ENCODE measurements around the gene SCN3A.

Gene SCN3A

DNA sequence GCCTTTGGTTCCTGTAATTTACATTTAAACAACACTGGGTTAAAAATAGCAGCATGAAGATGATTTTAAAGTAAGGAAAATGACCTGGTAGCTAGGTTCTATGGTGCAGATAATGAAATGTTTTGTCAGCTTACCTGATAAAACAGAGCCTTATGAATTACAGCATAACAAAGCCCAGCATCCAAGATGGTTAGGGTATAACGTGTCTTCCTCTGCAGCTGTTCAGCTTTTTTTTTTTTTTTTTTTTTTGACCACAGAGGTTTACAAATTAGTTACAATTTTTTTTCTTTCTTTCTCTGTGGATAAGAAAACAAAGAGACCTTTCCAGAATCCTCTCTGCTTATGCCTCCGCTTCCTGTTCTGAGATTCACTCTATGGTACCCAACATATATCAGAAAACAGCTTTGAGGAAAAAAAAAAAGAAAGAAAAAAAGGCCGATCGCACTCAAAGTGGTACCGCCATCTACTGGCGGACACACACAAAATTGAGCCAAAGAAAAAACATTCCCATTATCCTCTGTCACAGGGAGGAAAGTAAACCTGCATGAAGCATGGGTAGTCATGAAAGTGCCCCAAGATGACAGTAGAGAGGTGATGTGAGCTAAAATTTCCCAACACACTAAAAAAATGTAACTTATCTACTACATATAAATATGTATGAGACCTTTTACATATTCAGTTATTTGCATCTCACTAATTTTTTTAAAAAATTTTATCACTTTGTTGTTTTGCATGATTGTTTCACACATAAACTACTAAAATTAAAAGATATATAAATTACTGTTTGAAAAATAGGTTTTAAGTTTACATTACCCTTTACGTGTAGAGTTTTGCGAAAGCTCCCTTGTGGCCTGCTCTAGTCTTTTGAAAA lies at the start of gene SCN3A:
Gene SCN3A (minus strand): TSS at position 362 of the 871 bp plus-strand sequence. CDS start 27,656 bp downstream, outside the sequence.
- peak; percentile 11 for DNase-seq

DNA sequence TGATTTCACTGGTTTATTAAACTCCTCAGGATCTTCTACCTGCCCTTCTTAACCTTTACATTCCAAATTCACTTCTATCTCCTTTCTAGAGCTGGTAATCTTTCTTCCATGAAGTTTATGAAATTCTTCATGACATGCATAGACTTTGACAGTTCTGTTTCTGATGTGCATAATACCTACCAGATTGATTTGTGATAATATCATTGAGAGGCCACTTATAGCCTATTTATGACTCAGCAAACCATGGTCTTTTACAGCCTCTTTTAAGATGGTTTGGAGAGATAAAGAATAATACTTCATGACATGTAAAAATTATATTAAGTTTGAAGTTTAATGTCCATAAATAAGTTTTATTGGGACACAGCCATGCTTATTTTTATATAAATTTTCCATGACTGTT lies 49.3 kb upstream of the SCN3A start:
- DNase-seq, result no peak

DNA sequence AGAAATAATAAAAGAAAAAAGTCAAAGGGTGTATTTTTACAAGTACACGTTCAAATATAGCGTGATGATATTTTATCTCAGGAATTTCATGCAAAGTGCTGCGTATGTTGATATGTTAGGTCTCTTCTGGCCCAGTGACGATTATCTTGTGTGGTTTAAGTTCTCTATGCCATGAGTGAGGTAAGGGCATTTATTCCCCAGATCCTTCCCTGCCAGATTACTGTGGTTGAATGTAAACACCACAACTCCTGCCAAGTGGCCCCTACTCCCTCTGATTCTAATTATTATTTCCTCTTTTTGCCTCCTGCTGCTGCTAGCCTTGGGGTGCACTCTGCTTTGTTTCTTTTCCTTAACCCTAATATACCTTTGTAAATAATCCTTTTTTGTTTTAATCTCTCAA lies 47.5 kb upstream of the SCN3A start:
- no peak for DNase-seq

DNA sequence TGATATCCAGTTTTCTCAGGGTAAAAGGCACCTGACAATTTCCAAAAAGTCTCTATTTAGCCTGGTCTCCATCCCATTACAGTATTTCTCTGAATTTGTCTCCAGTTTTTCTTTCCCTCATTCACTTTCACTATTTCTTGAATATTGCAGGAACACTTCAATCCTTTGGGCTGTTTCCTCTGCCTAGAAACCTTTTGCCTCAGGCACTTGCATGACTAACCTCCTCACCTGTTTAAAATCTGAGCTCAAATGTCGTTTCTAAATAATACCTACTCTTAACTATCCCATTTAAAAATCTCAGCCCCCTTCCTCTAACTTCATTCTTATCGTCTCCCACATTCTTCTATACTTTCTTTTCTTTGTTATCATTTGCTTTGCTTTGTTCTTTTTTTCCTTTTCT lies 44.4 kb upstream of the SCN3A start:
- no peak for DNase-seq

DNA sequence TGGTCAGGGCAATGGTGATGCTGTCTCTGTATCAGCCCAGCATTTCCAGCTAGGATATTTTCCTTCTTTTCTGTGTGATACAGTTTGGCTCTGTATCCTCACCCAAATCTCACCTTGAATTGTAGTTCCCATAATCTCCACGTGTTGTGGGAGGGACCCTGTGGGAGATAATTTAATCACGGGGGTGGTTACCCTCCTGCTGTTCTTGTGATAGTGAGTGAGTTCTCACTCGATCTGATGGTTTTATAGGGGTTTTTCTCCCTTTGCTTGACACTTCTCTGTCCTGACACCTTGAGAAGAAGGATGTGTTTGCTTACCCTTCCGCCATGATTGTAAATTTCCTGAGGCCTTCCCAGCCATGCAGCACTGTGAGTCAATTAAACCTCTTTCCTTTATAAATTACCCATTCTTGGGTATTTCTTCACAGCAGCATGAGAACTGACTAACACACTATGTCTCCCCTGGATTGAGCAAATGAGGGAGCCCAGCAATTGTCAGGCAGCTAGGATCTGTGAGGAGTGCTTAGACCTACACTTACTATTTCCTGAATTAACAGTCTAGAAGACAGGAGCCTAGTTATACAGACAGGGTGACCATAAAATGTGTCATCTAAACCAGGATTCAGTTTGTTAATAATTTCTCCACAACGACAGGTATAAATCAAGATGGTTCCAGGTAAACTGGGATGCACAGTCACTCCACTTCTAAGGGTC lies 41.4 kb upstream of the SCN3A start:
- no peak for DNase-seq

DNA sequence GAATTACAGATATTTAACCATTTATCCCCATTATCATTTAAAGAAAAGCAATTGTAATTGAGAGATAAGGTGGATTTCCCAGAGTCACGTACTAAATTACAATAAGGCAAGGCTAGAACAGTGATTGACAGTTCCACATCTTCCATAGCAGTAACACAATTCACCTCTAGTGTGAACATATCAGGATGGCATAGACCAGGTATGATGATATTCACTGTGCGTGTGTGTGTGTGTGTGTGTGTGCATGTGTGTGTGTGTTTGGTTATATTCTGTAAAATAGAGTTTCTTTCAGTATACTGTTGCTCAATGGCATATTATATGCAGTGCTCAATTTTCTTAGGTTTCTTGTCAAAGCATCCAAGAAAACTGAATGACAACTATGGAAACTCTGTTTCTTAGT lies 37.1 kb upstream of the SCN3A start:
- no peak for DNase-seq

DNA sequence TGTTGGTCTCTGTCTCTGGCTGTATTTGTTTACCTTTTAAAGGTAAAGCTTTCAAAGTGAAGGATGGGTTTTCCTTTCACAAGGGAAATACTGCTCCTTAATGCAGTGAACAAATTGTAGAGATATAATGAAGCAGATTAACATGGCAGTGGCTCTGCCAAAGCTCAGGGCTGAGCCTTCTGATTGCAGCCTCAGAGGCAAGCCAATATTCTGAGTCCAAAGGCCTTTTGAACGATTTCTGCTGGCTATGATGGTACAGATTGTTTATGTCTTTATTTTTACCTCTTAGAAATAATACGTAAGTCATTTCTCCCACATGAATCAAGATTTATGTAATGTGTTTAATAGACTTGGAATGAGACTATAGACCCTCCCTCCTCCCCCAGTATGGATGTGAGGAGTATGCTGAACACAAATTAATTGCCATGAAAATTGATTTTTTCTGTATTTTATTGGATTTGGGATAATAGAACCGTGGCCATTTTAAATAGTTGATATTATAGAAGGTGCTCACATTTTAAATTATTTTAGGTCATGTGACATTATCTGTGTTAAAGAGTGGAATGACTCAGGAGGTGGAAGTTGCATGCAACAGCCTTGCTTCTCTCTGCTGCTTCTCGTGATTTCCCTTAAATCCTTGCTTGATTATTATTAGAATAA lies 36.1 kb upstream of the SCN3A start:
- no peak for DNase-seq

DNA sequence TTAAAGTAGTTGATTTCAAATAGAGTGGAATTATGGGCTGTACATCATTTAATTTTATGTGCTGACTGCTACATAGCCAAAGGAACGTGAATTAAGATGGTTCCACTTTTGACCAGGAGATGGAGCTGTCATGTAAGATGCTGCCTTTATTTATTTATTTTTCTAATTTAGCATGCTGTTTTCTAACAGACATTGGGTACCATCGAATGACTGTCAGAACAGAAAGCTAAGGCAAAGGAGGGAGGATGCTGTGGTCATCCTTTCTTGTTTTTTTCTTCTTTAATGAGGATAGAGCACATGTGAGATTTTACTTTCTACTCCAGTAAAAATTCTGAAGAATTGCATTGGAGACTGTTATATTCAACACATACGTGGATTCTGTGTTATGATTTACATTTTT lies 35.4 kb upstream of the SCN3A start, which contains the start of gene SCN2A:
Gene SCN2A (plus strand): TSS at position 185 of the 400 bp plus-strand sequence. CDS start 56,410 bp downstream, outside the sequence.
- DNase-seq, result peak; percentile 27

DNA sequence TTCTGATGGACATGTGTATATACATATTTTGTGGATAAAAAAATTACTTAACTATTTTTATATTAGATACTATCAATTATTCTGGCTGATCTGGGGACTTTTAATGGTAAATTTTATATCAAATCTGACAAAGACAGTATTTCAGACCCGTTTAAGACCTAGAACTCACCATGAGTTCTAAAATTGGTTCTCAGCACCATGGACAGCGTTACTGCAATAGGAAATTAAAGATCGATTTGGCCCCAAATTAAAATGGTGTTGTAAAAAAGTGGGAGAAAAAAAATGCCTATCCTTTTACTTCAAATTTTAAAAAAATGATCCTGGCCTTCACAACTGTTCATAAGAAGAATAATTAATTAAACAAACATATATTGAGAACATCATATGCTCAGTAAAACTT lies 34.4 kb upstream of the SCN3A start:
- DNase-seq, result no peak

DNA sequence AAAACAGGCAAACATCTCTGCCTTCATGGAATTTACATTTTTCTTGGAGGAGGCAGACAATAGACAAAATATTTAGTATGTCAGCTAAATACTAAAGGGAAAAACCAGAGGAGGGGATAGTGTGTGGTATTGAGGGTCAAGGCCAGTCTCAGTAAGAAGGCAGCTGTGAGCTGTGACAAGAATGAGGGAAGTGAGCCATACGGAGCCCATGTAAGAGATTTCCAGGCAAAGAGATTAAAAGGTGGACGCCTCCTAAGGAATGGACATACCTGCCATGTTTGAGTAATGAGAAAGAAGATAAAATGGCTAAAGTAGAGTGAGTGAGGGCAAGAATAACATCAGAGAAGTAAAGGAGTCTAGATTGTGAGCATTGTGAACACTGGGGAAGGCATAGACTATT lies 33.2 kb upstream of the SCN3A start:
- no peak for DNase-seq

DNA sequence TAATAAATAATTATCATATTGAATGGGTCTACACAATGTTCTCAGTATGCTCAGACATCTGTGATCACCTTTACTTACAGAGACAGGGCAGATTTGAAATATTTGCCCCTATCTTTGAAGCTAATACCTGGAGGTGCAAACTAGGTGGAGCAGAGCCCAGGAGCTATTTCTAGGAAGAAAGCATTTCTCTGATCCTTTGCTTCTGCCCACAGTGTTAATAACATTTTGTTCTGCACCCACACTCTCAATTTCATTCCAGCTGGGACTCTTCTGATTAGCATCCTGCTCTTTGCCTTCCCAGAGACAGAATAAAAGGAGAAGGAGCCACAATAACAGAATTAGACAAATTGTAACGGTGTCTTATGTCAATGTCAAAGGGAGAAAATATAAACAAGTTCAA lies 23.7 kb upstream of the SCN3A start:
- no peak for DNase-seq

DNA sequence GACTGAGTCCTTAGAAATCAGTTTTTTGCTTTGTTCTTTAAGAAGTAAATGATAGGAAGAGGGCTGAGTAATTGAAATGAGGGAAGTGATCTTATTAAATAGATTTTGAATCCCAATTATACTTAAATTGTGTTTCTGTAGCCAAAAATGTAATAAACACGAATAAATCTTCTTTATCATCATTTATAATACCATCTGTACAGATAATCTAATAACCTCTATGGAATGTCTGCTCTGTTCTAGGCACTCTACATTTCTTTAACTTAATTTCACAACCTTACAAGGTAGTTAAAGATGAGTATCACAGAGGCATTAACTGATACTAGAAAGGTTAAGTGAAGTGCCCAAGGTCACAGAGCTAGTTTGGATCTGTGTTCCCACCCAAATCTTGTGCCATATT lies 21.1 kb upstream of the SCN3A start:
- DNase-seq, result no peak

DNA sequence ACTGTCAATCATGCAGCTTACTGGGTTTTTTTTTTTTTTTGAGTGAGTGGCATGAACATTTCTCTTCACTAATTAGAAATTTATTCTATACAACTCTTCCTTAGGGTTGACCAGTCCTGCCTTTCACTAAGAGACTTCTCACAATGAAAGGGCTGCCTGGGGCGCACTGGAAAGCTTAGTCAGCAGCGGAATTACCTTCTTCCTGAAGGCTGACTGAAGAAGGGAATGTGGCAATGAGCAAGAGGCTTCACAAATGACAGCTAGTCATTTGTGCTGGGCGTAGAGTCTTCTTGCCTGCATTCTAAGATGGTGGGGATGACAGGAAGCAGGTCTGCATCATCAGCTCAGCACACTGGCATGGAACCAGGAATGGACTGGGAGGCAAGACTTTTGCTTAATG lies 15.6 kb upstream of the SCN3A start:
- no peak for DNase-seq

DNA sequence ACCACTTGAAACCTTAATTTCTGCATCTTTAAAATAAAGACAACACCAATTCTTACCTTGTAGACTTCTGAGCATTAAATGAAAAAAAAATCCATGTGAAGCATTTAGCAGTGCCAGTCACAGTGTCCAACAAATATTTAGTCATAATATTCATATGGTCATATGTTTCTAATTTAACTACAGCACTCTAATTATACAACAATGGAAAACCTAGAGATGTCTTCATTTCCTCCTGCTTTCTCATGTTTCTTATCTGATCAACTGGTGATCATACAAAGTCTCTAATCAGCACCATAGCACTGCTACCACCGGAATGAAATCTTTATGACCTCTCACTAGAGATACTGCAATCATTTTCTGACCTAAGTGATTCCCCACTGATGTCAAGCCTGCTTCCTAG lies 10.2 kb upstream of the SCN3A start:
- DNase-seq, result no peak

DNA sequence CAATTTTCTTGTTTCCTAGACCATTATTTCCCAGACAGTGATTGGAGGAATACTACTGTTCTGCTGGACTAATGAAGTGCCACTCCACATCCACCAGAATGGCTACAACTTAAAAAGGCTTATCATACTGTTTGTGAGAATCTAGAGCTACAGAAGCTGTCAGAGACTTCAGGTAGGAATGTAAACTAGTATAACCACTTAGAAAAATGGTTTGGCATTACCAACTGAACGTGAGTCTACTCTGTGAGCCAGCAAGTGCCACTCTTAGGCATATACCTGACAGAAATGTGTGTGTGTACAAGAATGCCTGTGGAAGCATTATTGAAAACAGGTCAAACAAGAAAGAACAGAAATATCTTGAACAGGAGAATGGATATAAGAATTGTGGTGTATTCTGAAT lies 4.2 kb upstream of the SCN3A start:
- no peak for DNase-seq

DNA sequence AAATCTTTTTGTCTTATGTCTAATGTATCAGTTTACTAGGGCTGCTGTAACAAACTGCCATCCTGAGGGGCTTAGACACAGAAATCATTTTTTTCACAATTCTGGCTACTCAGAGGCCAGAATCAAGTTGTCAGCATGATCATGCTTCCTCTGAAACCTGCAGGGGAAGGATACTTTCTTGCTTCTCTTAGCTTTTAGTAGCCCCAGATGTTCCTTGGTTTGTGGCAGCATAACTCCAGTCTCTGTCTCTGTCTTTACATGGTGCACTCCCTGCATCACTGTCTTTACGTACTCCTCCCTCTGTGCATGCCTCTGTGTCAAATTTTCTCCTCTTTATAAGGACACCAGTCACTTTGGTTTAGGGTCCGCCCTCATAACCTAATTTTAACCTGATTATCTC lies 2.0 kb upstream of the SCN3A start:
- no peak for DNase-seq

DNA sequence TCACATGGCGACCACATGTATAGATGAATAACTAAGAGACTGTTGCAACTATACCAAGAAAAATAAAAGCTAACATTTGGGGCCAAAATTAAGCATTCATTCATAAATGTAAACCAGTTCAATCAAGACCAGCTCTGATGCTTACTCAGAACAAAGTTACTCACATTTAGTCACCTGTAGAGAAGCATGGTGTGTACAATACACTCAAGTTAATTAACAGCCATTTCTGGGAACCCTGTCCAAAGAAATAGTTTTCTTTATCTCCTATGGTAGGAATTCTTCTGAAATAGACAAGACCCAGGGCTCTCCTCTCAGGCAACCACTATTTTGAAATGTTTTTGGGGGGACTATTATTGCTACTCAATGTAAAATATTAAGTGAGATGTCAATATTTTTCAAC lies 1.6 kb downstream of the SCN3A start:
- DNase-seq, result no peak

DNA sequence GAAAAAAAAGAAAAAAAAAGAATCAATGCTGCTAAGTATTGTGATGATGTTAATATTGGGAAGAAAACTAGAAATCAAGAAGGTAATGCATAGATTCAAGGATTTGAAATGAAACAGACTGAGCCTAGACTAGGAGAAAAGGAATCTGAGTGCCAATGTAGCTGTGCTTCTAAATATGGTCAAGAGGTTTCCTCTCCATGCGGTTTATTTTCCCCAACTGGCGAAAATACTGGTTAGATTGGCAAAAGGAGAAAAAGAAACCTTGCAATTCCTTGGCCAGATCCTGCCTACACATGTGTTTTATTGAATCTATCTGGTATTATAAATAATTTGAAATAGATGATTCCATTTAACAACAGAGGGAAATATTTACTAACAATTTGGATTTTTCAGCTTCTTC lies 5.7 kb downstream of the SCN3A start:
- no peak for DNase-seq

DNA sequence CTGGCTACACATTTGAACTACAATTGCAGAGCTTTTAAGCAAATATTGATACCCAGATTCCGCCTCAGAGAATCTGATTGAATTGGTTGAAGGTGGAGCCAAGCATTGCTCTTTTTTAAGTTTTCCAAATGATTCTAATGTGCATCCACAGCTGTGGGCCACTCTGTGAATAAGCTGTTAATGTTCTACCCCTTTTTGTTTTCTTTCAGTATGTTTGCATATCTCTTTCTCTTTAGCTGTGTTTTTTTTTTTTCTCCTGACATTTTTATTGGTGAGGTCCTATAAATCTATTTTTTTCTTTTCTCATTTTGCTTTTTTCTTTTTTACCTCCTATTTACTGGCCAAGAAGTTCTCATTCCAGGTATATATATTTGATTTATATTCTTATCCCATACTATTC lies 6.5 kb downstream of the SCN3A start:
- DNase-seq, result no peak

DNA sequence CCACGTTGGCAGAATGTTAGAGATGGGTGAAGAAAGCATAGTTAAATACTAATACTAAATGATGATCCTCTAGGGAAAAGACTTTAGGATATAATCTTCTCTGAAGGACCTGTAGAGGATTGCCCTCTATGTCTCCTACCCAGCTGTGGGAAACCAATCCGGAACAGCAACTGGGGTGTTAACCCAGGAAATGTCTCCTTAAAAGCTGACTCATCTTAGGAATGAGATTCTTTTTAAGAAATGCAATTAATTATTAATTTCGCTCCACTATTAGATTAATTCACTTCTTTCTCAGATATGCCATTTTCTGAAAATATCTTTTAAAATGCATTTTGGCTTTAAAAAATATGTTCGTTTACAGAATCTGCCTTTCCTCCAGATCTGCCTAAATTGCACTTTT lies 7.4 kb downstream of the SCN3A start:
- no peak for DNase-seq

DNA sequence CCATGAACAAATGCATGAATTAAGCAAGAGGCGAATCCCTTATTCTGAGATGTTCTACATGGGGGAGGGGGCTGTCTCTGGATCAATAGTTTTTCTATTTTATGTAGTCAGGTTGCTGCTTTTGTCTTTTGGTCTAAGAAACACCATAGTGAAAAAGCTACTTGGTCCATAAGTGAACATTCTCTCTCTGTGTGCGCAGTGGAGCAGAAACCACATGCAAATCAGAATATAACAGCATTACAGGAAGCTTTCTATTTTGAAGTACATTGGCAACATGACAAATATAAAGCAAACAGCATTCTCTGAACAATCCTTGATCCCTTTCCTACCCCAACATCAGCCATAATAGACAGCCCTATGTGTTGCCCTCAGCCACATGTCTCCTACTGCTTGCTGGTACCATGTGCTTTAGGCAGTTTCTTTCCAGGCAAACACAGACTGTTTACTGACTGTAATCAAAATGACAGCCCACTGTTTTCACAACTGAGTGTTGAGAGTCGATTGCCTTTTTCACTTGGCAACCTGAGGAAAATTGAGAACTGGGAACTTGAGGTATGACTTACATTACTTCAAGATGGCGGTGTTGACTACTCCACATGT lies 10.6 kb downstream of the SCN3A start:
- no peak for DNase-seq

DNA sequence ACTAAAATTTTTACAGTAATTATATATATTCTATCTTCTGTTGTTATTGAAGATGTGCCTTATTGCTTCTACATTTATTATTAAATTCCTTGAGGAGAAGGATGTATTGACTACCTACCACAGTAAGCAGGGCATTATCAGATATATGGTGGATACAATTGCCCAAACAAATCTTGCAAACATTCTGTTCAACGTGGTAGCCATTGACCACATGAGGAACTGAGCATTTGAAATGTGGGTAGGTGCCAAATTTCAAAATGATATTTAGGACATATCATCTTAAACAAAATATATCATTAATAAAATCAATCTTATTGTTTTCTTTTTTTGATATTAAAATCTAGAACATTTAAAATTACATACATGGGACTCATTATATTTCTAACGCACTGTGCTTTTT lies 11.1 kb downstream of the SCN3A start:
- DNase-seq, result no peak

DNA sequence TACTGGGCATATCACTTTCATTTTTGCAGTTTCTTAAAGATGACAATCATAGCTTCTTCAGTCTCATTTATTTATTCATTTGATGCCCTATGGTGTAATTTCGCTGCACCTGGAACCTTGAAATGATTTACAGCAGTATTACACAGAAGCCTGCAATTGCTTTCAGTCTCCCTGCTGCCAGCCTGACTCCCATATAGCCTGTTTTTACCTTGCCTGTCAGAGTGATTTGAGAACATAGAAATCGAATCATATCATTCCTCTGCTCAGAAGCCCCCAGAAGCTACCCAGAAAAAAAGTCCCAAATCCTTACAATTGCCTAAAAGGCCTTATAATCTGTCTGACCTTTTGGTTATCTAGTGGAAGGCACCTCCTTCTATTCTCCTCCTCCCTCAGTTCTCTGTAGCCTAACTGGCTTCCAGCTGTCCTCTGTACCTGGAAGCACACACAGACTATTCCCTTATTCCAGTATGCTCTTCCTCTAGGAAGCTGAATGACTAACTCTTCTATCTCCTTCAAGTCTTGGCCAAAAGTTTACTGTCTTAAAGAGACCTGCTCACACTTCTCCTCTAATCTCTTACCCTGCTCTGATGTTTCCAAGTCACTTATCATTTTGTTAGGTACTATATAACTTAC lies 12.6 kb downstream of the SCN3A start:
- DNase-seq, result no peak
